CD14-positive monocyte (primary cell): ENCODE results near the gene SLC25A17. TPM values are rescaled to one million over a fixed set of nuclear protein-coding genes. Genes with fewer than 3 reads are reported as not detected.

ENCODE experiments used
- DNase-seq, 3 donors: peaks; one replicate each; pipeline ENCODE4 v3.0.0-alpha.2; 2011 to 2022
- H2AFZ ChIP-seq: 2 replicates; pipeline ENCODE4 v1.6.0; 2012; ENCODE audit warnings: mild to moderate bottlenecking, low read depth, low read length, inconsistent platforms; ENCODE audit not compliant: insufficient read depth, poor library complexity, severe bottlenecking
- H3K27ac ChIP-seq, 2 donors: 1 replicate in 1 of 2; 2 replicates in 1 of 2; pipeline ENCODE4 v1.5.1; 2012 to 2013; ENCODE audit warnings: low read length in 2 of 2, control low read depth in 1 of 2, inconsistent platforms in 1 of 2, low read depth in 1 of 2, mild to moderate bottlenecking in 1 of 2
- H3K27me3 ChIP-seq, 2 donors: one replicate each; pipeline versions ENCODE4 v1.6.0 to v1.6.1; 2011 to 2013; ENCODE audit warnings: low read length in 2 of 2; ENCODE audit not compliant: control insufficient read depth in 2 of 2, insufficient read depth in 2 of 2
- H3K36me3 ChIP-seq, 2 donors: replicated peaks in 1 of 2; 1 replicate in 1 of 2; 2 replicates in 1 of 2; pipeline versions ENCODE4 v1.5.1 to v1.6.1; 2012 to 2013; ENCODE audit warnings: low read length in 2 of 2, control low read depth in 1 of 2, inconsistent platforms in 1 of 2, mild to moderate bottlenecking in 1 of 2; ENCODE audit not compliant: insufficient read depth in 2 of 2, control insufficient read depth in 1 of 2
- H3K4me1 ChIP-seq, 2 donors: 1 replicate in 1 of 2; 2 replicates in 1 of 2; pipeline versions ENCODE4 v1.5.1 to v1.6.1; 2012 to 2013; ENCODE audit warnings: low read length in 2 of 2, control low read depth in 1 of 2, inconsistent platforms in 1 of 2, mild to moderate bottlenecking in 1 of 2, moderate library complexity in 1 of 2; ENCODE audit not compliant: insufficient read depth in 2 of 2, control insufficient read depth in 1 of 2
- H3K4me2 ChIP-seq: replicated peaks from 2 replicates; pipeline ENCODE3; 2012; ENCODE audit warnings: low read length, moderate library complexity, mild to moderate bottlenecking; ENCODE audit not compliant: poor library complexity, severe bottlenecking; ENCODE audit errors: extremely low read depth
- H3K4me3 ChIP-seq, 3 experiments: fragments of 200-600 bp in 1 of 3; sonication (generic) in 1 of 3; replicated peaks in 1 of 3; 1 replicate in 2 of 3; 2 replicates in 1 of 3; pipeline ENCODE4 v1.5.1; 2011 to 2013; ENCODE audit warnings: low read length in 3 of 3, mild to moderate bottlenecking in 3 of 3, control low read depth in 2 of 3, low read depth in 2 of 3, inconsistent platforms in 1 of 3, moderate library complexity in 1 of 3
- H3K79me2 ChIP-seq: 2 replicates; pipeline ENCODE4 v1.6.0; 2012; ENCODE audit warnings: mild to moderate bottlenecking, control low read depth, inconsistent platforms, low read length, moderate library complexity; ENCODE audit not compliant: insufficient read depth
- H3K9ac ChIP-seq: 2 replicates; pipeline ENCODE4 v1.6.0; 2017; ENCODE audit warnings: low read length, mild to moderate bottlenecking; ENCODE audit not compliant: insufficient read depth, poor library complexity, severe bottlenecking
- H3K9me3 ChIP-seq, 2 donors: replicated peaks in 1 of 2; 1 replicate in 1 of 2; 2 replicates in 1 of 2; pipeline versions ENCODE4 v1.5.1 to v1.6.1; 2012 to 2013; ENCODE audit warnings: low read length in 2 of 2, control low read depth in 1 of 2; ENCODE audit not compliant: control insufficient read depth in 1 of 2, insufficient read depth in 1 of 2
- H4K20me1 ChIP-seq: 2 replicates; pipeline ENCODE4 v1.6.0; 2012; ENCODE audit warnings: mild to moderate bottlenecking, low read length, control low read depth, moderate library complexity; ENCODE audit not compliant: insufficient read depth
- H3K27ac Mint-ChIP-seq, 7 donors: one replicate each; pipeline ENCODE4 v1.8.0; 2020; ENCODE audit warnings: mild to moderate bottlenecking in 7 of 7, mixed read lengths in 7 of 7, moderate library complexity in 6 of 7, inconsistent platforms in 2 of 7
- H3K27me3 Mint-ChIP-seq, 3 donors: one replicate each; pipeline ENCODE4 v1.8.0; 2021 to 2022; ENCODE audit warnings: low read depth in 3 of 3, mild to moderate bottlenecking in 3 of 3, mixed read lengths in 3 of 3, moderate library complexity in 3 of 3, inconsistent platforms in 1 of 3
- H3K36me3 Mint-ChIP-seq, 2 donors: one replicate each; pipeline ENCODE4 v1.8.0; 2020; ENCODE audit warnings: mixed read lengths in 2 of 2, inconsistent platforms in 1 of 2, mild to moderate bottlenecking in 1 of 2
- H3K4me1 Mint-ChIP-seq: one replicate; pipeline ENCODE4 v1.8.0; 2020; ENCODE audit warnings: mild to moderate bottlenecking, mixed read lengths
- H3K4me3 Mint-ChIP-seq, 2 donors: one replicate each; pipeline ENCODE4 v1.8.0; 2020; ENCODE audit warnings: mild to moderate bottlenecking in 2 of 2, mixed read lengths in 2 of 2, moderate library complexity in 1 of 2
- H3K9me3 Mint-ChIP-seq, 7 donors: one replicate each; pipeline ENCODE4 v1.8.0; 2020 to 2022; ENCODE audit warnings: mixed read lengths in 7 of 7, mild to moderate bottlenecking in 6 of 7, moderate library complexity in 6 of 7, inconsistent platforms in 2 of 7
- CTCF ChIP-seq: fragments of 200-600 bp; IDR thresholded peaks from one replicate; pipeline ENCODE4 v1.8.0; 2022; ENCODE audit warnings: antibody characterized with exemption, mild to moderate bottlenecking
- WGBS: methylation state at CpG from one replicate; pipeline ENCODE4 v1.1.5; 2013; ENCODE audit warnings: missing lambda C conversion rate; ENCODE audit not compliant: insufficient coverage; 5-methylcytosine and 5-hydroxymethylcytosine counted together
- intact Hi-C, 2 donors: fragments of 100-400 bp; cut with micrococcal nuclease; formaldehyde crosslinking; loops; one replicate each; pipeline versions ENCODE4 v1.15.0 to v1.15.1; 2023
- polyA plus RNA-seq, 3 donors: library from polyadenylated mRNA; depleted of rRNA in 1 of 3; unstranded in 2 of 3; stranded (reverse) in 1 of 3; fragments of 300-500 nt in 2 of 3; fragments of >200 nt in 1 of 3; fragmentation: Illumina TruSeq in 2 of 3; gene quantifications; 1 replicate in 2 of 3; 2 replicates in 1 of 3; pipeline ENCODE4 v1.2.3, GENCODE V29; 2012 to 2021

The SLC25A17 gene
- polyA plus RNA-seq, 3 donors: 7.3 to 10.6 (median 8.8) TPM

GRCh38 chr22:40834619-40835018 lies 15.5 kb upstream of the SLC25A17 start:
- H3K27me3 Mint-ChIP-seq: no peaks in the 10 kb centered on the region
- Histone ChIP-seq H3K4me1 (no peaks in the 10 kb centered on the region), H3K27ac (no peak overlapping the region), H3K79me2 (peaks cover 7% of the 10 kb centered on the region), H3K9me3 (no peaks in the 10 kb centered on the region), H3K4me3 (no peak overlapping the region), H3K27me3 (no peaks in the 10 kb centered on the region), H3K4me2 (no peak overlapping the region), H3K36me3 (peaks cover 89 to 97% of the 10 kb centered on the region in 2 donors), H3K9ac (no peak overlapping the region), H4K20me1 (no peaks in the 10 kb centered on the region), H2AFZ (no peak overlapping the region)
- TF ChIP-seq CTCF: no peak
- H3K4me3 Mint-ChIP-seq: no peak overlapping the region
- intact Hi-C loops: no loop called here
- H3K27ac Mint-ChIP-seq: no peak overlapping the region
- WGBS: 100% methylated on average over 2 of the region's 3 CpGs
- peaks cover 68 to 89% of the 10 kb centered on the region in 2 donors for H3K36me3 Mint-ChIP-seq
- no peaks in the 10 kb centered on the region for H3K9me3 Mint-ChIP-seq
- DNase-seq: no peak
- no peaks in the 10 kb centered on the region for H3K4me1 Mint-ChIP-seq

- H2AFZ ChIP-seq: no peak overlapping the region
- H3K4me2 ChIP-seq: no peak overlapping the region
- intact Hi-C loops: no loop called here
- H3K79me2 ChIP-seq: no peaks in the 10 kb centered on the region
- H3K4me3 ChIP-seq: no peak overlapping the region
- H3K4me1 Mint-ChIP-seq: no peaks in the 10 kb centered on the region
- H3K9me3 ChIP-seq: no peaks in the 10 kb centered on the region
- WGBS: 53% methylated on average over 3 of the region's 6 CpGs
- H3K36me3 ChIP-seq: peaks cover 74 to 97% of the 10 kb centered on the region in 2 donors
- H3K27ac ChIP-seq: no peak overlapping the region
- peaks cover 63 to 84% of the 10 kb centered on the region in 2 donors for H3K36me3 Mint-ChIP-seq
- H3K4me1 ChIP-seq: no peaks in the 10 kb centered on the region
- no peak for TF ChIP-seq CTCF
- H4K20me1 ChIP-seq: no peaks in the 10 kb centered on the region
- no peaks in the 10 kb centered on the region for H3K27me3 ChIP-seq
- H3K9me3 Mint-ChIP-seq: no peaks in the 10 kb centered on the region
- H3K27ac Mint-ChIP-seq: no peak overlapping the region
- no peak overlapping the region for H3K4me3 Mint-ChIP-seq
- no peak overlapping the region for H3K9ac ChIP-seq
- no peak for DNase-seq
- H3K27me3 Mint-ChIP-seq: no peaks in the 10 kb centered on the region
These were observed 10.0 kb upstream of the SLC25A17 start for GRCh38 chr22:40829131-40829530.
